GM12878 (cell line): ENCODE data around the gene TMPRSS4. TPM values are rescaled to one million over a fixed set of nuclear protein-coding genes. Genes with fewer than 3 reads are reported as not detected.

ENCODE experiments used
- ATAC-seq: fragments of 200-7000 bp; cut with Tn5 transposase; 3 replicates; pipeline ENCODE4 v1.9.1; 2020; ENCODE audit warnings: mild to moderate bottlenecking, moderate library complexity
- BruUV-seq: library from RNA; stranded (reverse); fragments of 400-500 nt; replicated peaks from 2 replicates; lab custom pipeline; 2021; lab: Mats Ljungman, UMichigan
- CTCF ChIA-PET: fragments of 300-600 bp; sonication (Branson Sonifier 250); formaldehyde crosslinking; extraction: SDS; loops from one replicate; lab custom pipeline; 2021; ENCODE audit warnings: inconsistent platforms; lab: Yijun Ruan, JAX
- POLR2A ChIA-PET: fragments of 350-600 bp; formaldehyde crosslinking; extraction: SDS; loops from one replicate; lab custom pipeline; 2021; ENCODE audit warnings: inconsistent platforms; lab: Charles Lee
- RAD21 ChIA-PET: fragments of 300-600 bp; sonication (Branson Sonifier 250); formaldehyde crosslinking; loops from one replicate; lab custom pipeline; 2023; ENCODE audit warnings: antibody characterized with exemption; ENCODE audit not compliant: unreplicated experiment; lab: Charles Lee
- SMC1A ChIA-PET: fragments of 300-600 bp; sonication (Branson Sonifier 250); formaldehyde crosslinking; loops from one replicate; lab custom pipeline; 2023; ENCODE audit not compliant: unreplicated experiment, uncharacterized antibody; lab: Charles Lee
- DNase-seq: peaks from one replicate; pipeline ENCODE4 v3.0.0-alpha.2; 2011; ENCODE audit warnings: low read depth, low spot score
- FAIRE-seq: peaks from 3 replicates; lab custom pipeline; 2011; peaks lifted over from hg19 to GRCh38; lab: Jason Lieb, UNC
- H2AFZ ChIP-seq: 2 replicates; pipeline ENCODE4 v1.6.0; 2011; ENCODE audit warnings: low read depth, low read length, control low read depth; ENCODE audit not compliant: control insufficient read depth
- H3K27ac ChIP-seq: 2 replicates; pipeline ENCODE4 v1.5.1; 2011; ENCODE audit warnings: control low read depth; ENCODE audit not compliant: control insufficient read depth, insufficient read depth
- H3K27me3 ChIP-seq, 2 experiments: replicated peaks in 1 of 2; 2 replicates each; pipeline versions ENCODE4 v1.6.0 to v1.6.1; 2011; ENCODE audit warnings: low read length in 1 of 2; ENCODE audit not compliant: control insufficient read depth in 2 of 2, insufficient read depth in 2 of 2
- H3K36me3 ChIP-seq, 2 experiments: 2 replicates each; pipeline ENCODE4 v1.5.1; 2011; ENCODE audit warnings: low read length in 1 of 2; ENCODE audit not compliant: control insufficient read depth in 2 of 2, insufficient read depth in 2 of 2
- H3K4me1 ChIP-seq: 2 replicates; pipeline ENCODE4 v1.6.1; 2011; ENCODE audit warnings: mild to moderate bottlenecking, low read length, moderate library complexity, mixed read lengths; ENCODE audit not compliant: control insufficient read depth, insufficient read depth
- H3K4me2 ChIP-seq: 2 replicates; pipeline ENCODE4 v1.6.0; 2011; ENCODE audit warnings: control low read depth; ENCODE audit not compliant: control insufficient read depth, insufficient read depth
- H3K4me3 ChIP-seq: fragments of 200-600 bp; sonication (generic); 2 replicates; pipeline ENCODE4 v1.5.1; 2016
- H3K79me2 ChIP-seq: 2 replicates; pipeline ENCODE4 v1.6.0; 2011; ENCODE audit warnings: low read length; ENCODE audit not compliant: control insufficient read depth, insufficient read depth
- H3K9ac ChIP-seq: 2 replicates; pipeline ENCODE4 v1.8.0; 2011; ENCODE audit warnings: low read length, control low read depth, mixed read lengths; ENCODE audit not compliant: control insufficient read depth, insufficient read depth
- H3K9me3 ChIP-seq: replicated peaks from 3 replicates; pipeline ENCODE4 v1.5.1; 2011; ENCODE audit warnings: mild to moderate bottlenecking, low read length; ENCODE audit not compliant: control insufficient read depth, insufficient read depth
- H4K20me1 ChIP-seq: 2 replicates; pipeline ENCODE4 v1.6.0; 2011; ENCODE audit not compliant: control insufficient read depth, insufficient read depth
- ESRRA ChIP-seq: IDR thresholded peaks from 2 replicates; pipeline ENCODE4 v1.6.1; 2012; ENCODE audit warnings: mild to moderate bottlenecking, low read length, improper control_type of control experiment
- NRF1 ChIP-seq: conservative IDR thresholded peaks from 2 replicates; pipeline ENCODE4 v1.6.1; 2011; ENCODE audit warnings: mild to moderate bottlenecking, low read depth, low read length, improper control_type of control experiment
- SUZ12 ChIP-seq: fragments of 200-600 bp; sonication (generic); IDR thresholded peaks from one replicate; pipeline ENCODE4 v1.6.1; 2018; ENCODE audit warnings: antibody characterized with exemption, mild to moderate bottlenecking; ENCODE audit not compliant: unreplicated experiment
- ZBED1 ChIP-seq: IDR thresholded peaks from 2 replicates; pipeline ENCODE4 v1.6.1; 2016; ENCODE audit warnings: borderline replicate concordance
- WGBS: methylation state at CpG from one replicate; pipeline ENCODE4 v1.1.6; 2016; ENCODE audit warnings: low lambda C conversion rate; ENCODE audit not compliant: insufficient replicate concordance, insufficient coverage; ENCODE audit errors: missing lambda C conversion rate; 5-methylcytosine and 5-hydroxymethylcytosine counted together
- in situ Hi-C: fragments of 300-500 bp; cut with MboI; formaldehyde crosslinking; loops from 9 replicates; pipeline ENCODE4 v1.14.3; 2018; ENCODE audit warnings: mixed read lengths
- intact Hi-C: fragments of 100-400 bp; cut with micrococcal nuclease; formaldehyde crosslinking; loops from one replicate; pipeline ENCODE4 v1.14.2; 2022; ENCODE audit not compliant: unreplicated experiment
- polyA plus RNA-seq, 11 experiments: library from polyadenylated mRNA; depleted of rRNA in 4 of 11; unstranded in 6 of 11; stranded (reverse) in 5 of 11; fragments of >200 nt; fragmentation: Nextera tagmentation in 4 of 11; fragmentation: Illumina TruSeq in 1 of 11; extraction: Ambion mirVana in 4 of 11; extraction: Trizol in 1 of 11; gene quantifications; 1 replicate in 1 of 11; 2 replicates in 10 of 11; pipeline versions ENCODE4 v1.2.1 to v1.2.3, GENCODE V29; 2011 to 2016; ENCODE audit warnings: inconsistent platforms in 2 of 11, missing spikeins in 2 of 11, low read depth in 1 of 11
- total RNA-seq, 4 experiments: library from RNA; depleted of rRNA in 3 of 4; stranded (reverse); fragments of >200 nt in 3 of 4; fragmentation: Illumina TruSeq in 1 of 4; extraction: Trizol in 1 of 4; gene quantifications; 2 replicates each; pipeline versions ENCODE4 v1.2.1 to v1.2.3, GENCODE V29; 2013 to 2021

The TMPRSS4 gene
- total and polyA plus RNA-seq, 10 of the 15 experiments (the other 5 are each of a cell fraction or from before 2014, with no cell fraction given) = 0.14 to 0.26 TPM; not detected in 8

- no peak overlapping the region for H3K9ac ChIP-seq
- ChIA-PET RAD21 (no interaction called here), POLR2A (no interaction called here), SMC1A (interaction anchor here (2.1 kb wide), 1 partner anchor 18 kb away, joined by 7 read pairs; no protein-coding TSS in a partner anchor), CTCF (interaction anchor here (1.1 kb wide), 1 partner anchor 9 kb away, joined by 3 read pairs; no protein-coding TSS in a partner anchor)
- H3K4me1 ChIP-seq = no peaks in the 10 kb centered on the region
- intact Hi-C loops = no loop called here
- H3K9me3 ChIP-seq = no peaks in the 10 kb centered on the region
- H3K36me3 ChIP-seq = no peaks in the 10 kb centered on the region
- no peak for FAIRE-seq
- in situ Hi-C loops = no loop called here
- ATAC-seq = no peak
- H4K20me1 ChIP-seq = no peaks in the 10 kb centered on the region
- no peak for DNase-seq
- H3K27ac ChIP-seq = no peak overlapping the region
- 38% methylated on average over 1 of the region's 2 CpGs for WGBS
- no peaks in the 10 kb centered on the region for H3K79me2 ChIP-seq
- no peak overlapping the region for H2AFZ ChIP-seq
- H3K4me2 ChIP-seq = no peak overlapping the region
- no peak for TF ChIP-seq ZBED1
- BruUV-seq = no TSS peak
- no peak overlapping the region for H3K4me3 ChIP-seq
- H3K27me3 ChIP-seq = peaks cover 3% of the 10 kb centered on the region in 2 experiments; a peak in 3 of 4 replicates
These were observed 59.5 kb downstream of the TMPRSS4 start for GRCh38 chr11:118136341-118136740.

- no peaks in the 10 kb centered on the region for H3K9me3 ChIP-seq
- BruUV-seq = no TSS peak
- H3K9ac ChIP-seq = no peak overlapping the region
- ChIA-PET SMC1A (interaction anchor here (2.1 kb wide), 1 partner anchor 18 kb away, joined by 7 read pairs; no protein-coding TSS in a partner anchor), POLR2A (no interaction called here), RAD21 (no interaction called here), CTCF (interaction anchor here (1.1 kb wide), 1 partner anchor 8 kb away, joined by 3 read pairs; no protein-coding TSS in a partner anchor)
- H3K27me3 ChIP-seq = peaks cover 2 to 3% of the 10 kb centered on the region in 2 experiments; a peak in 3 of 4 replicates
- no peaks in the 10 kb centered on the region for H3K4me1 ChIP-seq
- no peak for TF ChIP-seq SUZ12
- no peak for TF ChIP-seq NRF1
- TF ChIP-seq ESRRA = no peak
- ATAC-seq (no peak), FAIRE-seq (no peak), DNase-seq (no peak)
- H2AFZ ChIP-seq = no peak overlapping the region
- H4K20me1 ChIP-seq = no peaks in the 10 kb centered on the region
- no peak overlapping the region for H3K4me2 ChIP-seq
- H3K79me2 ChIP-seq = no peaks in the 10 kb centered on the region
- intact Hi-C loops = no loop called here
- in situ Hi-C loops = no loop called here
- no peak overlapping the region for H3K4me3 ChIP-seq
- no peak overlapping the region for H3K27ac ChIP-seq
- 40% methylated on average over 10 of the region's 10 CpGs for WGBS
- H3K36me3 ChIP-seq = no peaks in the 10 kb centered on the region
These were observed 59.9 kb downstream of the TMPRSS4 start for GRCh38 chr11:118136801-118137200.
